NOMO-1 treated with dmso at 0.1 percent for 144 hours (cell line): Measurements from ENCODE around the gene PTGDS.
A peak's percentile ranks its signal among the peaks of the same experiment; 100 is the strongest.

Experiments used
- DNase-seq: peaks from one replicate; lab custom pipeline; 2025; ENCODE audit not compliant: unreplicated experiment; lab: John Stamatoyannopoulos, UW

Gene PTGDS

DNA sequence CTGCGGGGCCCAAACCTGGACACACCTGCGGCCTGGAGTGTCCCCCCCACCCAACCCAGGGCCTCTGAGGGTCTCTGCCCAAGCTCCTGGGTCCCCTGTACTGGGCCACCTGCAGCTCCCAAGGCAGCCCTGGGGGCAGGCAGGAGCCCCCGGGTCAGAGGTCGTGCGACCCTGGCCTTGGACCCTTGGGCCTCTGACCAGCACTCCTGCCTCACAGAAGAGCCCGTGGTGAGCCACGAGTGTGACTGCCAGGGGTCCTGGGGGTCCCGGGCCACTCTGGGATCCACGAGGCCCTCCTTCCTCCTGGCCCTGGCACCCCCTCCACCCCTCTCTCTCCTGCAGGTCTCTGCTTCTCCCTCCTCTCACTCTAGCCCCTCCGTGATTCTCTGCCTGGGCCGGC is 5.0 kb upstream of the PTGDS start:
- DNase-seq, result no peak

DNA sequence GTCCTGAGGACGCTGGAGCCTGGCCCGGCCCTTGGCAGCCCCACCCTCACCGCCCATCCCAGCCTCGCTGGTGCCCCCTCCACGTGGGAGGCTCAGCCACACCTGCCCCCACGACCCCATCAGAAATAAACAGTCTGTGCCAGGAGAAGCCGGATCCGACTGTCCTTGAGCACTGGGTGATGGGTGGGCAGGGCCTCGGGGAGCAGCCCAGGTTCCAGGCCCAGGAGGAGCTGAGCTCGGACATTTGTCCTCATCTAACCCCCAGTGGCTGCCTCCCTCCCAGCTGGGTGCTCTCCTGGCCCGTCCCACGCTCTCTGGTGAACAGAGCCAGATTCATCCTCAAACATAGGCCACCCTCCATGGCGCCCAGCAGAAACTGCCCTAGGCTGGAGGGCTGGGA is 4.6 kb upstream of the PTGDS start:
- DNase-seq, result no peak

DNA sequence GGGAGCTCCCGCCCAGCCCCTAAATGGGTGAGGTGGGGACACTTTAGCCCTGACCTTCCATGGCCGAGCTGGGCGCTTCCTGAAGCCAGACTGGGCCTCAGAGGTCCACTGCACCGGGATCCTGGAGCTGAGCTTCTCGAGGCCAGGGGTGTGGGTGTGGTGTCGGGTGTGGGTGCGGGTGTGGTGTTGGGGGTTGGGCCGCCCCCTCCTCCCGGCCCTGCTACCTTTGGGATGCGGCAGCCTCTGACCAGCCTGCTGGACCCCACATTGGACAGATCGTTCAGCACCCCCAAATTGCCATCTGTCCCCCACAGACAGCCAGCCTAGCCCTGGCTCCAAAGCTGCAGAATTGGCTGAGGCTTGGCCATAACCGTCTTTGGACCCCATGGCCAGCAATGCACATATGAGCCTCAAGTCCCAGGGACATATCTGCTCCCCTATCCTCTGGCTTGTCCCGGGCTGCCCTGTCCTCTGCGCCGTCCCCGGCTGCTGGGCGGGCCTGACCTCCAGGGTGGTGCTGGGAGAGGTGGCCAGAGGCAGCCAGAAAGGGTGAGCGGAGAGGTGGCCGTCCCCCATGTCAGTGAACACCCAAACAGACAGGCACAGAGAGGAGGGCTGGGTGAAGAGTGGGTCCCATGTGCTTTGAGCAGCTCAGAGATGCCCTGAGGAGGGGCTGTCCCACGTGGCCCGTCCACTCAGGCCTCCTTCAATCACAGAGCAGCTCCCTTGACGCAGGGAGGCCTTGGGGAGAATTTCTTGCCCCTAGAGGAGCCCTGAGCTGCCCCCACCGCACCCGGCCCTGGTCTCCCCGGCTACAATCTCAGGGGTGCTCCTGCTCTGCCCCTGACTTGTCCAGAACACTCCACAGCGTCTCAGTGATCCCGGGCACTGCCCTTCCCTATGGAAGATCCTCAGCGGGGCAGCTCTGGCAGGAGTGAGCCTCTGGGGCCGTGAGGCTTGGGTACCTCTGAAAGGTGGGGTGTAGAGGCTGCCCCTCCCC is 3.4 kb upstream of the PTGDS start:
- DNase-seq, result no peak

DNA sequence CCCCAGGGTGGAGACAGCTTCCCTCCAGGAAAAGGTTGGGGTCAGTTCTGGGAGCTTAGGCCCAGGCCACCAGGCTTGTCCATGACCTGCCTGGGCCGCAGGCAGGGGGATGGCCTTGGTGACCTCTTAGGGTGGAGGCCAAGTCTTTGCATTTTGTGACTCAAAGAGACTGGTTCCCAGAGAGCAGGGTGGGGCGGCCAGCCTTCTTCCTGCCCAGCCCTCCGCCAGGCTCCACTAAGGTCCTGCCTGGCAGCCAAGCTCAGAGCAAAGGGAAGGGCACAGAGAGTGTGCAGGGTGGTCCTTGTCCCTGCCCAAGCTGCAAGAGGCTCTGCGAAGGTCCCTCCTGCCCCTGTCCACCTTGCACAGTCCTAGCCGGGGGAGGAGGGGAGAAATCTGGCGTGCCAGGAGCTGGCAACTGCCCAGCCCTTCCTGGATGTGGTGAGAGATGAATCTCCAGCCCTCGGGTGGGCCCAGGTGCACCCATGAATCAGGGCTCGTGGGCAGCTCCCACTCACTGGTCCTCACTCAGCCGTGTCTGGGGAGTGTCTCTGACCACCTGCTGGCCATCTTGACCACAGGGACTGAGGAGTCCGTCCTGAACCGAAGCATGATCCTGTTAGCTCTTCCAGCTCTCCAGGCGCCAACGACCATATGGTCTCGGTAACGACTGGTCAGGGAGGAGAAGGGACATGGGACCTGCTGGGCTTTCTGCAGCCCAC is 2.3 kb upstream of the PTGDS start:
- no peak for DNase-seq

DNA sequence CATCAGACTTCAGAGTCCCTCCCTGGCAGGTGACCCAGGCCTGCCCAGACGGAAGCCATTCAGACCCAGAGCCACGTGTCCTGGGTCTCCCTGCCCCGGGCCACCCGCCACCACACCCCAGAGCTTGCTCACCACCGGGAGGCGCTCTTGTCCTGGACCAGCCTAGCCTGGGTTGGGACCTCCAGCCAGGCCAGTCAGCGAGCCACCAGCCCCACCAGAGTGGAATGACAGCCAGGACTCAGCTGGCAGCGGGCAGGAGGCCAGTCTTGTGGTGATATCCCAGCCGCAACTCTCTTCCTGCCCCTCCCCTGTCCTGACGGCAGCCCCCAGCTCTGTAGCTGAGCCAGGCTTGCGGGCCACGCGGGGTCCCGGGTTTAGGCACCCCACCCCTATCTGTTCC is 1.7 kb upstream of the PTGDS start:
- DNase-seq, result no peak

DNA sequence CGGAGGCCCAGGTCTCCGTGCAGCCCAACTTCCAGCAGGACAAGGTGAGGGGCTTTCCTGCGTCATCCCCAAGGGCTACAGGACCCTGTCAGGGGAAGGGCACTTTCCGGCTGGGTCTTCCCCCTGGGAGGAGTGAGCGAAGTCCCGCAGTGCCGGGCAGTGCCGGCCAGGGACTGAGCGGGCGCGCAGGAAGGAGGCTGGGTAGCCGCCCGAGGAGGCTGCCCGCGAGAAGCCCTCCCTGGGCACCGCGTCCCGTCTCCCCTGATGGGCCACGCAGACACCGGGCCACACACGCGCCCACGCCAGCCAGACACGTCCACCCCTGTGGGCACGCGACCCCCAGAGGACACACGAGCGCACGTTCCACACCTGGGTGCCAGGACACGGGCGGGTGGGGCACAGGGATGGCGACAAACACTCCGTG is 357 bp downstream of the PTGDS start:
- no peak for DNase-seq

DNA sequence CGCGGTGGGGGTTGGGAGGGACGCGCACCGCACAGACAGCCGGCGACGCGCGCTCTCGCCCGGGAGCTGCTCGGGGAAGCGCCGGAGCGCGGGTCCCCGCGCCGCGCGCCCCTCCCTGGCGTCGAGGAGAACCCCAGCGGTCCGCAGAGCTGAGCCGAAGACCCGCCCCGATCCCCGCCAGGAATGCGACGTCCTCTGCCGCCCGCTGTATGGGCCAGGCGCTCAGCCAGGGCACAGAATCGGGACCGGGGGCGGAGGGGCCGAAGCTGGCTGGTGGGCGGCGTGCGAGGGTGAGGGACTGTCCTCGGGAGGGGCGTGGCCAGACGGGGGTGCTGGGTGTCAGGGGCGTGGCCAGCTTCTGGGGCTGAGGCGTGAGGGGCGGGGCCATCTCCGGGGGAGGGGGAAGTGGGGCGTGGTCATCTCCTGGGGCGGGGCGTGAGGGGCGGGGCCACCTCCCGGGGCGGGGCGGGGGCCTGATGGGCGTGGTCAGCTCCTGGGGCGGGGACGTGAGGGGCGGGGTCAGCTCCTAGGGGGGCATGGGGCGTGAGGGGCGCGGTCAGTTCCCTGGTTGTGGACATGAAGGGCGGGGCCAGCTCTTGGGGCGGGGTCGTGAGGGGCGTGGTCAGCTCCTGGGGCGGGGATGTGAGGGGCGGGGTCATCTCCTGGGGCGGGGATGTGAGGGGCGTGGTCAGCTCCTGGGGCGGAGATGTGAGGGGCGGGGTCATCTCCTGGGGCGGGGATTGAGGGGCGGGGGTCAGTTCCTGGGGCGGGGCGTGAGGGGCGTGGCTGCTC is 965 bp downstream of the PTGDS start:
- DNase-seq, result peak; percentile 35

DNA sequence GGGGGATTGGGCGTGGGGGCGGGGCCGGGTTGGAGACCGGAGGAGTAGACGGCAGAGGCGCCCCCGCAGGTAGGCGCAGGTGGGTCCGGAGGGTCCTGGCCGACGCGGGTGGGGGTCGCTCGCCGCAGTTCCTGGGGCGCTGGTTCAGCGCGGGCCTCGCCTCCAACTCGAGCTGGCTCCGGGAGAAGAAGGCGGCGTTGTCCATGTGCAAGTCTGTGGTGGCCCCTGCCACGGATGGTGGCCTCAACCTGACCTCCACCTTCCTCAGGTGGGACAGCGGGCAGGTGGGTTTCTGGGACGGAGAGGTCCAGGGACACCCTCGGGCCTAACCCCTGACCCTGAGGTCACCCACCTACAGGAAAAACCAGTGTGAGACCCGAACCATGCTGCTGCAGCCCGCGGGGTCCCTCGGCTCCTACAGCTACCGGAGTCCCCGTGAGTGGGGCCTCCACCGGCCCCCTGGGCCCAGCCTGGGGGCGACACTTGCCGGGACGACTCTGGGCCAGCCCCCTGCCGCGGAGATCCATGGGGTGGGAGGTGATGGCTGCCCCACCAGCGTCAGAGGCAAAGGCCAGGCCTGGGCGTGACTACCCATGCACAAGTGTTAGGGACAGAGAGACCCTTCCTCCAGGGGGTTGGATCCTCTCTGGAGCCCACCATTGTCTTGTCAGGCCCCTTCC is 1.7 kb downstream of the PTGDS start:
- no peak for DNase-seq

DNA sequence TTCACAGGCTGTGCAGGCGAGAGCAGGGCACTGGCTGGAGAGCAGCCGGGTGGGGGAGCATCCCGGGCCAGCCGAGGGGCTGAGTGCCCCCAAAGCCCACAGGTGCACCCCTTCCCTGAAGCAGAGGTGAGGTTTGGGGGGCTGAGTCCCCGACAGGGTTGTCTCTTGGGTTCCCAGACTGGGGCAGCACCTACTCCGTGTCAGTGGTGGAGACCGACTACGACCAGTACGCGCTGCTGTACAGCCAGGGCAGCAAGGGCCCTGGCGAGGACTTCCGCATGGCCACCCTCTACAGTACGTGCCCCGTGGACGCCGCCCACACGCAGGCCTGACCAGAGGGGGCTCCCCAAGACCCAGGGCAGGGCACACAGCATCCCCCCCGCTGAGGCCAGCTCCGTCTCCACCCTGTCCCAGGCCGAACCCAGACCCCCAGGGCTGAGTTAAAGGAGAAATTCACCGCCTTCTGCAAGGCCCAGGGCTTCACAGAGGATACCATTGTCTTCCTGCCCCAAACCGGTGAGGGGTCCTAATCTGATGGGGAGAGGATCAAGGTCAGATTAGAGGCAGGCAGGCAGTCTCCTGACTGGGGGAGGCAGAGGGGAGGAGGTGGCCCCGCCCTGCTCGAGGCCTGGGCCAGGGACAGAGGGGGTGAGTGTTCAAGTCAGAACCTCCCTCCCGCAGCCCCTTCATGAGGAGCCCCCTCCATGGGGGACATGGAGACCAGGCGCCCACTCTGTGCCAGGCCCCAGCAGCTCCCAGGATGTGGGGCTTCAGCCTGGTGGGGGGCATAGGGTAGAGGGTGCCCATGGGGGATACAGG is 2.7 kb downstream of the PTGDS start:
- DNase-seq, result no peak

DNA sequence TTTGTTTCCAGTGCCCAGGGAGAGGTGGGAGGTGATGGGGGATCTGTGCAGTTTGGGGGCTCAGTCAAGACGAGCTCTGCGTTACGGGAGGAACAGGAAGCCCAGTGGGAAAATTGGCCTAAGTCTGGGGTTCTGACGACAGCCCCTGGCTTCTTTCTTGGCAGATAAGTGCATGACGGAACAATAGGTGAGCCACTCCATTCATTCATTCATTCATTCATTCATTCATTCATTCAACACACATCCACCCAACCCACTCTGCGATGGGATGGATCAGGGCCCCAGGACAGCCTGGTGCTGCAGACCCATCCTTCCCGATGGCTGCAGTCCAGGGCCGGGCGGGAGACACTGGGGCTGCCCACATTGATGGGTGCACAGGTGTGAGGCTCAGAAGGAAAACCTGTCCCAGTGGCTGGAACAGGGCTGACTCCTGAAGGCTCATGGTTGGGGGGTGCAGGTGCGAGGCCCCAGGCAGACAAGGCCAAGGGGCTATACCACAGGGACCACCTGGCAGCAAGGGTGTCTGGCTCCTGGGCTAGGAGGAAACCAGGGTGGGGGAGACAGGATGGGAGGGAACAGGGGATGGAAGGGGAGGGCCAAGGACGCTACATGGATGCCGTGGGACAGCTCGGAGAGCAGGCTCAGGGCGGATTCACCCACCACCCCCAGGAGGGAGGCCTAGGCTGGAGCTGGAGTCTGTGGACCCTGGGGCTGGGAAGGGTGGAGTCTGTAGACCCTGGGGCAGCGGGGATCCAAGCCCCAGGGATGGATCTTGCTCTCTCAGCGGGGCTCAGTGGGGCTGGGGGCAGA is 3.6 kb downstream of the PTGDS start:
- DNase-seq, result no peak

DNA sequence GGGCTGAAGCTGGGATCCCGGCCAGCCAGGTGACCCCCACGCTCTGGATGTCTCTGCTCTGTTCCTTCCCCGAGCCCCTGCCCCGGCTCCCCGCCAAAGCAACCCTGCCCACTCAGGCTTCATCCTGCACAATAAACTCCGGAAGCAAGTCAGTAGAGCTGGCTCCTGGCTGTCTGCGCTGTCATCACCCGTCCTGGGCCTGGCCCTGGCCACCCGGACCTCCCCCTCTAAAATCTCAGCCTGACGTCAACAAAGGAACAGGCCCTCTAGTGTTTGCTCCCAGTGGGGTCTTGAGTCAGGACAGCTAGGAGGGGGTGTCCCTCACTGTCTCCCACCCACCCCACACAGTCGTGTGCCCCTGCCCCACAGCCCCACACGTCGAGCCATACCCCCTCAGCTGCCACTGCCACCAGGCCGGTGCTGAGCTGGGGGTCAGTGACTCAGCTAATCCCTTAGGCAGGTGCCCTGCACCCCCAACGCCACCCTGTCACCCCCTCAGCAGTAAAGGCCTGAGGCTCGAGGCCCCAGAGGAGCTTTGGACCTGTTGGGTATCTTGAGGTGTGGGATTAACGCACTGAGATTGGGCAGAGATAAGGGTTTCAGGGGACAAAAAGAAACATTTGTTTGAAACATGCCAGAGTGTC is 4.4 kb downstream of the PTGDS start:
- no peak for DNase-seq

DNA sequence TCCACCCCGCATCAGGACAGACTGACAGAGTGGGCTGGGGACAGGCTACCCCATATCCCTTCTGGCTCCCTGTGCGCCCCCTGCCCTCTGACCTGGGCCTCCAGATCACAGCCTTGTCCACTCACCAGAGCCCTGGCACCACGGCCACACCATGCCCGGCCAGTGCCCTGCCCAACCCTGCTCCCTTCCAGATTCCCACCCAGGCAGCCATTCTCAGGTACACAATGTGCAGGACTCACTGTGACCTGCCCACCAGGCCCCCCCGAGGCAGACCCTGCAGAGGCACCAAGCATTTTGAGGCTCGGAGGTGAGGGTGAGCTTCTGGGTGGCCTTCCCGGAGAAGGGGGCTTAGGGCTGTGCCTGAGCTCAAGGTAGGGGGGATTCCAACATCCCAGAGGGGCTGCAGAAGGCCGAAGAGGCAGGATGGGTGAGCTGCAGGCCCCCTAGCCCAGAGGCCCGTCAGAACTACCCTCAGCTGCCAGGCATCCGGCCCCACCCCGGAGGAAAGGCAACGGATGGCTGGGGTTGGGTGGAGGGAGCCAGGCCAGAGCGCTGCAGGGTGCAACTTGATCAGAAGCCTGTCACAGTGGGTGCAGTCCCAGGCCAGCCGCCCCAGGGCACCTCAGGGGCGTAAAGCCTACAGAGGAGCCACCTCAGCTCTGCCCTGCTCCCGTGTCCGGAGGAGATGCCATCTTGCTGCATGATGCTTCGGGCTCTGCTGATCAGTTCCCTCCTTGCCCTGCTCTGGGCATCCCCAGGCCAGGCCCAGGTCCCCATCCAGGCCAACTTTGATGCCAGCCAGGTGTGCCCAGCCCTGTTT is 5.1 kb downstream of the PTGDS start, which contains the start of gene LCNL1:
Gene LCNL1, plus strand, starts transcription at position 762 of the 820 bp plus-strand sequence. CDS start 594 bp downstream, outside the sequence.
- no peak for DNase-seq

DNA sequence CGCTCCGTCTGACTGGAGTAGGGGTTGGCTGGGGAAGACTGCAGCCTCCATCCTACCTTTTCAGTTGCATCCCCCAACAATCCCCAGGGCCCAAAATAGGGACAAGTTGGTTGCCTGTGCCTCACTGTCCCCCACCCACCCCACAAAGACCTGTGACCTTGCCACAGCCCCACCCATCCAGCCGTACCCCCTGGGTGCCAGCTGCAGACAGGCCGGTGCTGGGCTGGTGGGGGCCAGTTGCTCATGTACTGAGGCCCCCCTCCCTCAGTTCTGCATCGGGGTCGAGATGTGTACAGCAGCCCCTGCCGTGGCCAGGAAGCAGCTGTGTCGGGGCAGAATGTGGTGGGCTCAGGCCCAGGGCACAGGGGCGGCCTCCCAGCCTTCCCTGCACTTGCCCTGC is 5.9 kb downstream of the PTGDS start:
- DNase-seq, result no peak

DNA sequence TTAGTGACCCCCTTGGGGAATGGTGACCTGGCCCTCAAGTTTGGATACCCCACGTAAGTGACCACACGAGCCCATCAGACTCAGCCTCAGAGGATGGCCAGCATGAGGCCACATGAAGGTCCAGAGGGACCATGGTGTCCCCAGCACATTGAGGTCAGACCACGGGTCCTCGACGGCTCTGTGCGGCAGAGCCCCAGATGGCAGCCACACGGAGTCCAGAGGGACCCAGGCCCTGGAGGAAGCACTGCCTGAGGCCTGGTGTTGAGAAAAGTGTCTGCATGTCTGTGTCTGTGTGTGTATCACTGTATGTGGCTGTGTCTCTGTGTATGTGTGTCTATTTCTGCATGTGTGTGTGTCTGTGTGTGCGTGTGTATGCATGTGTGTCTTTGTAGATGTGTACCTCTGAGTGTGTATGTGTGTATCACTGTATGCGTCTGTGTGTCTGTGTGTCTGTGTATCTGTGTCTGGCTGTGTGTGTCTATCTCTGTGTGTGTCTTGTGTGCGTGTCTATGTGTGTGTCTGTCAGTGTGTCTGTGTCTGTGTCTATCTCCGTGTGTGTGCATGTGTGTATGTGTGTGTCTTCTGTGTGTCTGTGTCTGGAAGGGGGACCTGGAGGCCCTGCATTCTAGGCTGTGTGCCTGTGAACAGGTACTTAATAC is 6.5 kb downstream of the PTGDS start:
- DNase-seq, result no peak

DNA sequence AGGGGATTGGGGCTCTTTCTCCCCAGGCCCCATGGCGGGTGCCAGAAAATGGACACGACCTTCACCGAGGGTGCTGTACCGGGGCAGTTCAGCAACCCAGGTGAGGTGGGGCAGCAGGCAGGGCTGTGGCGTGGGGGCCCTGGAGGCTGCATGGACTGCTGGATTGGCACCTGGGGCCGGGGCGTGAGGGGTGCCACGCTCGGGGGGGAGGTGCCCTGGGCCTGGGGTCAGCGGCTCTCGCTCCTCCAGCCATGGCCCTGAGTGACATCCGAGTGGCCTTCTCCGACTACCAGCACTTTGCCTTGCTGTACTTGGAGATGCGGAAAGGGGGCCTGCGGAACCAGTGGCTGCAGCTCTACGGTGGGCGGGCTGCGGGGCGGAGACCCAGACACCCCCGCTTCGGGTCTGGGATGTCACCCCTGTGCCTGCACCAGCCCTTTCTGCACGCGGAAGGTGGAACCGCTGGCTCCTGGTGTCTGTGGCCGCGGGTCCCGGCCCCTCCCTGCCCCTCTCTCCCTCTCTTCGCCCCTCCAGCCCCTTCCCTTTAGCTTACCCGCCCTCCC is 7.2 kb downstream of the PTGDS start:
- no peak for DNase-seq

DNA sequence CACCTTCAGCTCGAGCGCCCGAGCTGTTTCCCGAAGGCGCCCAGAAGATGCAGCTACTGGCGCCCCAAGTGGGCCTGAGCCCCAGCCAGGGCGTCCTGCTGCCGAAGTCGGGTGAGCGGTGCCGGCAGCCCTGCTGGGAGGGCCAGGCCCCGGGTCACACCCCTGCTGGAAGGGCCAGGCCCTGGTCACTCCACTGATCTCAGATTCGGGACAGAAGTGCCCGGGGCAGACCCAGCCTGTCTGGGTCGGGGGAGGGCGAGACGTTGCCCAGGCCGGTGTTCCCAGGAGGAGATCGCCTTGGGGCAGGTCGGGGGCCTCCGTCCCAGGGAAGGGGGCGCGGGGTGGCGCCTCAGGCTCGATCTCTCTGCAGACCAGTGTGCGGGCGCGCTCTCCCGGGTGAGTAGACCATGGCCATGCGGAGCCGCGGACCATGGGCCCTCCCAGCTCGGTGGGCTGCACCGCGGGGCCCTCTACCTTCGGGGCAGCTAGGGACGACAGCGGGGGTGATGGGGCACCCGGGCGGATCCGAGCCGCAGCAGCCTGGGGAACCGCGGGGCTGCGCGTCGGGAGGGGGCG is 7.8 kb downstream of the PTGDS start:
- DNase-seq, result no peak
